ENCODE results near the gene OR2H2.
A peak's percentile ranks its signal among the peaks of the same experiment; 100 is the strongest.

The OR2H2 gene

GRCh38 chr6:29593199-29593855 lies 8.4 kb downstream of the OR2H2 start:
- no peak for DNase-seq

GRCh38 chr6:29596381-29596900 lies 11.5 kb downstream of the OR2H2 start:
- DNase-seq = no peak

GRCh38 chr6:29597184-29597583 lies 12.3 kb downstream of the OR2H2 start:
- no peak for DNase-seq

DNA sequence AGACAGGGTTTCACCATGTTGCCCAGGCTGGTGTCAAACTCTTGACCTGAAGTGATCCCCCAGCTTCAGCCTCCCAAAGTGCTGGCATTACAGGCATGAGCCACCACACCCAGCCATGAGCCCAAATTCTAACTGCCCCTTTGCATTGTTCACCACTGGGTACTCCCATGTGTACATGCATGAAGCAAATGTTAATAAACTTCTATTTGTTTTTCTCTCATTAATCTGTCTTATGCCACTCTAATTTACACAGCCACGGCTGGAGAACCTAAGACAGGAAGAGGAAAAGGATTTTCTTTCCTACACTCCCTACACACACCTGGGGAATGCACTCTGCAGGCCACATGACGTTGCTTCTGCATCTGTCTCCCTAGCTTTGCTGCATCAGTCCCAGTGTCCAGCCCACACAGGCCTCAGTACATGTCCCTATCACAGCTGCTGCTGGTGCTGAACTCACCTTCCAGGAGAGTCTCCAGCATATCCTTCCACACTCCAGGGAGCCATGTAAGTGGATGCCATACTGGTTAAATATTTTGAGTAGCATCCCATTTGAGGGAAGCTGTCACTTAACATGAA lies 13.3 kb downstream of the OR2H2 start:
- DNase-seq = no peak

- DNase-seq = no peak
Measured at GRCh38 chr6:29602564-29603361, 17.8 kb downstream of the OR2H2 start.

GRCh38 chr6:29603456-29603855 lies 18.5 kb downstream of the OR2H2 start:
- no peak for DNase-seq

DNA sequence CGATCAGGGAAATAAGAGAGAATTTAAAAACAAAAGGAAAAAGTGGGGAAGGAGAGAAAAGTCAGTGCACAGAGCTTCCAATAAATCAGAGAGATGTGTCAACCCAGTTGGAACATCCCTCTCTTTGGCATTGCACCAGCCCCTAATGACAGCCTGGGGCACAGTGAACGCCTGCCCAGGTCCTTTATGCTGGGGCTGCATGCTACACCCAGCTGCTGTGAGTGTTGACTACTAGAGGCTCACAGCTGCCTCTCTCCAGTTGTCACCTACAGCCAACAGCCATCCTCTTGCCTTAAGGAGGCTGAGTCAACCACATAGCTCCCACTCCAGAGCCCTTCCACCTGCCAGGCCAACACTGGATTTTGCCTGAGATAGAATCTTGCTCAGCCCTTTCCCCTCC lies 19.0 kb downstream of the OR2H2 start:
- no peak for DNase-seq

DNA sequence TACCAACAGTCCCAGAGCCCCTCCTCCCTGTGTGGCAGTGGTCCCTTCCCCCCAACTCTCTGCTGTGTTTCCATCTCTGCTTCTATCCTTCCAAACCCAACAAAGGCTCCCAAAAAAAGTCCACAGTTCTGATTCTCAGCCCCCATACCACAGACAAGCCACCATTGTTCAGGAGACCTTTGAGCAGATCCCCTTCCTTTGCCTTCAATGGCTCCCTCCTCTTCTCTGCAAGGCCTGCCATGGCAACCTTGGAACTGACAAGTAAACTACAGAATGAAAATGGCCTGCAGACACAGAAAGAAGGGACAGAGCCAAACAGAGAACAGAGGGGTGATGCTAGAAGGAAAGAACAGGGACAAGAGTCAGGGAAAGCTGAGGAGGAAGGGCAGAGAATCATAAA lies 23.2 kb downstream of the OR2H2 start:
- no peak for DNase-seq

DNA sequence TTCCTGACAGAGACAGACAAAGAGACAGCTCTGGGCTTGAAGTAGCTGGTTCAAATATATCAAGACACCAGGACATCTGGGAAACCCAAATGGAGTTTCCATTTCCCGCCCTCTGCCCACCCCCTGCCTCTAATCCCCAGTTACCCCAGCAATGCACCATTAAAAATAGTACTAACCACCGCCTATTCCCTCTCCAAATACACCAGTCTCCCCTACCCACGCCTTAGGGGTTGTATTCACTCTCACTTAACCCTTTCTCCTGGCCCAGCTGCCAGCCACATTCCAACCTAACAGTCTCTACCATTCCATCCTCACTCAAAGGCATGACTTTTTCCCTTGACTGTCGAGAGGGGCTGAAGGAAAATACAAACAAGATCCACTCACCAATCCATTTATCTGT lies 25.6 kb downstream of the OR2H2 start:
- DNase-seq = no peak

- DNase-seq = no peak
Measured at GRCh38 chr6:29611426-29611825, 26.5 kb downstream of the OR2H2 start.

GRCh38 chr6:29617782-29618554 lies 33.0 kb downstream of the OR2H2 start:
- DNase-seq = no peak

- no peak for DNase-seq
Measured at GRCh38 chr6:29619578-29620160, 34.7 kb downstream of the OR2H2 start.

DNA sequence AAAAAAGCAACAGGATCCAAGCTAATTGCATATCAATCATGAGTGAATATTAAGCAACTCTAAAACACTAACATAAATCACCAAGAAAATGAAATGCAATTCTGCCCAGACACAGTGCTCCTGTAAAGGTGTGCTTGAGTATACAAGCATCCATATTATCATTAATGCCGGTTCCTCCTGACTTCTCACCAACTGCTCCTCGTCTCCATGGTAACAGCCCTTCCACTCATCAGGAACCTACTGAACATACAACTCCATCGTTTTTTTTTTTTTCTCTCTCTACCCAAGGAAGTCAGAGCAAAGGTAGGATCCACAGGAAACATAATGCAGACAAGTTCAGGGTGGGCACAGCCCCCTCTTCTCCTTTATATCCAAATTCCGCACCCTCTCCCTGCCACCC lies 35.7 kb downstream of the OR2H2 start:
- DNase-seq = no peak

DNA sequence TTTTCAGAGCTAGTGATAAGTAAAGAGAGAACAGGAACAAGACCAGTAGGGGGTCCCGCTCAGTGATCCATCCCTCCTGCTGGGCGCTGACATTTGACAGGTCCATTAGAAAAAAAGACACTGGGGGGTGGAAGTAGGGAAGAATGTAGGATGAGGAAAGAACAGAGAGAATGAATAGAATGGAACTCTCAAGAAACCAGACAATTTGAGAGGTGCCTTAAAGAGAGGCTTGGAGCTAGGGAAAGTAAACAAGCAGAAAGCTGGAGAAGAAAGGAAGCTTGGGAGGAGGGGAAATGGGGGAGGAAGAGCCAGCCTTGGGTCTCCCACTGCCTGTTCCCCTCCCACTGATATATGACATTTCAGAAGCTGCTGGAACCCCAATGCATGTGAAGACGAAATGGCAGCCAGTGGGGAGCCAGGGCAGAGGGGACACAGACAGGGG lies 39.6 kb downstream of the OR2H2 start:
- no peak for DNase-seq

GRCh38 chr6:29625337-29625930 lies 40.5 kb downstream of the OR2H2 start:
- no peak for DNase-seq

DNA sequence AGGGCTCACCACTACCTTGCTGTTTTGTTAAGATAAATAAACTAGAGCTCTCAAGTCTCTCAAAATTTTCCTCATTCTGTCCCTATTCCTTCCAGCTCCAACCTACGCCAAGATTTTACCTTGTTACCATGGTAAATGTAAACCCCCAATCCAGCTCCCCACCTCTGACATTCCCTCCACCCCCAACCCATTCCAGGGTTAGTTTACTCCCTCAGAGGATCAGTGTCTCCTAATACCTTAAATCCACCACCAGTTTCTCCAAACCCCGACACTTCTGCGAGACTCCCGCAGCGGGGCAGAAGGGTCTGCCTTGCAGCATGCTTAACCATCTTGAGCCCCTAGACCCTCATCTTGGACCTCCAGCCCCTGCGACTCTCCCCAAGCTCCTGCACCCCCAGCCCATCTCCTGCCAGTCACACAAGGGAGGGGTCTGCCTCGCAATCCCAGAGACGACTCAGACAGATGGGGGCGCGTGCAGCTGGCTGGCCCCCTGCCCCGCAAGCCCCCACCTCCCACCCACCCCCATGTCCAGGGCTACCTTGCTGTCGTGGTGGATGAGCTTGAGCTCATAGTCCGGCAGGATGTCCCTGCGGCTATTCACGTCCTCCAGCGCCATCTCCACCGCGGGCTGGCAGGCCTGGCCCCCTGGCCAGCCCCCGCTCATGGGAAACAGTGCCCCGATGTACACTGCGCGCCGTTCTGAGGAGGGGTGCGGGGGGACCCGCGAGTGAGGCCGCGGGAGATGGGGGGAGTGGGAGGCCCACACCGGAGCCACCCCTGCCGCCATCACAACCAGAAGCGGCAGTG lies 42.2 kb downstream of the OR2H2 start:
- DNase-seq = no peak

- peak; percentile 74 for DNase-seq
Measured at GRCh38 chr6:29627755-29628418, 43.0 kb downstream of the OR2H2 start.

GRCh38 chr6:29628419-29629281 lies 43.7 kb downstream of the OR2H2 start:
- DNase-seq = peak; percentile 54

DNA sequence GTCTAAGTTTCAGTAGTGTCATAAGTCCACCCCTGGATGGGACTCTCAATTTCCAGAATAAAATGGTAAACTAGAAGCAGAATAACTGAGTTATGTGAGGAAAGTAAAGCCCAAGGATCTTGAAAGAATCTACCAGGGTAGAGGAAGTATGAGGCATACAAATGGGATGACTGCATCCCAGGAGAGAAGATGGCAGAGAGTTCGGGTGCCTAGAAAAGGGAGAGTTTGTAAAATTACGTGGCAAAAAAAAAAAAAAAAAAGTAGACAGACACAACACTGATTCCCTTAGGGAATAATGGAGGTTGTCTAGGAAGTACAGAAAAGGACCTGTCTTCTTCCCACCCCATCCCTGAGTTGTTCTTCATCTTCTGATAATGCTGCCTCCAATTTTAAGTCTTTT lies 44.6 kb downstream of the OR2H2 start:
- DNase-seq = no peak

DNA sequence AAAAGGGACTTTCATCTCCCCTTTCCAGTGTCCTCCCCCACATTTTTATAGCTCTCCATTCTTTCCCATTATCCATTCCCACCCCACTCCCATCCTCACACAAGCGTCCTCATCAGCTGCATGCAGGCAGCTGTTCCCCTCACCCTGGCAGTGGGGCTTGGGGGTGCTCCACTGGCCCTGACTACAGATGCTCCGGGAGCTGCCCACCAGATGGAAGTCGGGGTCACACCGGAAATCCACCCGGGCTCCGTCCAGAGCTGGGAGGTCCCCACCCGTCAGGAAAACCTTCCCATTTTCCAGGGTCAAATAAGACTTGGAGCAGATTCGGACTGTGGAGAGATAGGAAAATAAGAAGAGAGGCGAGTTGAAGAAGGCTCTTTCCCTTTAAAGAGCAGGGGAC lies 45.4 kb downstream of the OR2H2 start:
- no peak for DNase-seq

Measured in CD4-positive, alpha-beta T cell treated with Interleukin-10 for 1 hour (primary cell).